Psoas muscle (tissue), 8 donors: ENCODE measurements around the gene EXD3. TPM values are rescaled to one million over a fixed set of nuclear protein-coding genes. Genes with fewer than 3 reads are reported as not detected.

Source experiments
- ATAC-seq, 4 donors: fragments of 200-7000 bp; cut with Tn5 transposase; one replicate each; pipeline ENCODE4 v1.9.1; 2020; ENCODE audit warnings: moderate library complexity in 3 of 4, mild to moderate bottlenecking in 2 of 4
- DNase-seq, 2 donors: peaks; one replicate each; pipeline ENCODE4 v3.0.0-alpha.2; 2020
- H3K27ac ChIP-seq: fragments of 200-600 bp; one replicate; pipeline ENCODE4 v1.8.0; 2022
- H3K27me3 ChIP-seq, 3 donors: fragments of 200-600 bp in 1 of 3; one replicate each; pipeline versions ENCODE4 v1.6.1 to v1.8.0; 2013 to 2022; ENCODE audit warnings: low read length in 2 of 3, mild to moderate bottlenecking in 2 of 3, moderate library complexity in 1 of 3; ENCODE audit not compliant: insufficient read depth in 3 of 3
- H3K36me3 ChIP-seq, 2 donors: fragments of 200-600 bp in 1 of 2; one replicate each; pipeline versions ENCODE4 v1.6.1 to v1.8.0; 2013 to 2022; ENCODE audit warnings: low read depth in 1 of 2, mild to moderate bottlenecking in 1 of 2, moderate library complexity in 1 of 2; ENCODE audit not compliant: insufficient read depth in 1 of 2
- H3K4me1 ChIP-seq: fragments of 200-600 bp; one replicate; pipeline ENCODE4 v1.8.0; 2022
- H3K4me3 ChIP-seq: fragments of 200-600 bp; one replicate; pipeline ENCODE4 v1.8.0; 2022; ENCODE audit warnings: mild to moderate bottlenecking
- H3K9me3 ChIP-seq: fragments of 200-600 bp; one replicate; pipeline ENCODE4 v1.8.0; 2022
- CTCF ChIP-seq: fragments of 200-600 bp; IDR thresholded peaks from one replicate; pipeline ENCODE4 v1.8.0; 2022; ENCODE audit warnings: antibody characterized with exemption
- WGBS, 3 donors: extraction: QIAGEN DNeasy Blood & Tissue Kit; methylation state at CpG; one replicate each; pipeline versions ENCODE4 v1.1.6 to v1.1.7; 2013; 5-methylcytosine and 5-hydroxymethylcytosine counted together
- intact Hi-C, 2 donors: fragments of 100-400 bp; cut with DNase I; formaldehyde crosslinking; loops; one replicate each; pipeline versions ENCODE4 v1.11.0 to v1.14.2; 2022
- polyA plus RNA-seq, 3 donors: library from polyadenylated mRNA; stranded (reverse); fragments of 200-250 nt; gene quantifications; one replicate each; pipeline ENCODE4 v1.2.3, GENCODE V29; 2013
- total RNA-seq, 4 donors: library from RNA; stranded (reverse); fragmentation: NEBNext Ultra II Directional in 2 of 4; extraction: Animal tissue kit (Norgen Biotek cat#: 25700) in 2 of 4; gene quantifications; one replicate each; pipeline versions ENCODE4 v1.2.1 to v1.2.4, GENCODE V29; 2021 to 2023
- donor health status: healthy with polysubstance abuse.
- donor health status: DM: no; HTN: no; CAD: no; lungs with moderate emphysema.
- donor health status: Bipolar disorder and iron deficiency.
- donor health status: healthy.
- donor health status: DM: yes; HTN: yes; CAD: no.
- donor health status: DM: no; HTN: no; CAD: no.
- donor health status: DM: no; HTN: no; CAD: no.
- donor health status: DM: yes; HTN: yes; CAD: no.

The EXD3 gene
- total and polyA plus RNA-seq, 7 donors, result 5.7 to 11.2 (median 9.4) TPM

- H3K36me3 ChIP-seq, result peaks cover 0 to 46% of the 10 kb centered on the region in 2 donors
- WGBS, 3 donors, result 92 to 94% (median 94%) methylated on average over 27 to 31 of the region's 31 CpGs
- H3K27me3 ChIP-seq, result no peaks in the 10 kb centered on the region
- TF ChIP-seq CTCF, result no peak
- ATAC-seq (no peak), DNase-seq (peak; percentile 17 to 50)
- intact Hi-C loops, result no loop called here
- no peaks in the 10 kb centered on the region for H3K9me3 ChIP-seq
- H3K27ac ChIP-seq, result no peak overlapping the region
- H3K4me1 ChIP-seq, result peaks cover 8% of the 10 kb centered on the region
- no peak overlapping the region for H3K4me3 ChIP-seq
Observed at GRCh38 chr9:137460363-137461315, 37.7 kb upstream of the EXD3 start.

DNA sequence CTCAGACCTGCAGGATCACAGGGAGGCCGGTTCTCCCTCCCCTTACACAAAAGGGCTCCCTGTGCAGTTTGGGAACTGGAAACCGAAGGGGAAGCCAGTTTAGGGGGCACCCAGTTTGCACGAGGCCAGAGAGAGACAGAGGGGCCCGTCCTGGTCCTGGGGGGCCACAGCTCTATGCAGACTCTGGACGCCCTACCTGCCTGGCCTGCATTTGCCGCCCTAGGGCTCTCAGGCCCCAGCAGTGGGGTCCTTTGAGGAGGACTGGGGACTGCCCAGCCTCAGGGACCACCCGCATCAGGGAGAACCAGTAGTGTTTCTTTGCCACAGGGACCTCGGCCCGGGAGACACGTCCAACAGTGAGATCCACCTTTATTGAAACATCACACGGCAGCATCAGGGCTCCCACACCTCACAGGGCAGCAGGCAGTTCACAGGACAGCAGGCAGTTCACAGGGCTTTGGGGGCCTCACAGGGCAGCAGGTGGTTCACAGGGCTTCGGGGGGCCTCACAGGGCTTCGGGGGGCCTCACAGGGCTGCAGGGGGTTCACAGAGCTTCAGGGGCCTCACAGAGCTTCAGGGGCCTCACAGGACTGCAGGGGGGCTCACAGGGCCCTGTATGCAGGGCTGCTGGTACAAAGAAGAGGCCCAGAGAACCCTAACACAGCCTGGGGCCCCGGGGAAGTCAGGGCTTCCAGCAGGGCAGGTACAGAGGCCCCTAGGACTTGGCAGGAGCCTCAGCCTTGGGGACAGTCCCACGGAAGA, 36.8 kb upstream of the EXD3 start:
- Histone ChIP-seq H3K27ac (peak overlapping the region; percentile 13), H3K36me3 (peaks cover 0 to 51% of the 10 kb centered on the region in 2 donors), H3K4me1 (peaks cover 8% of the 10 kb centered on the region), H3K9me3 (no peaks in the 10 kb centered on the region), H3K4me3 (peak overlapping the region; percentile 72), H3K27me3 (no peaks in the 10 kb centered on the region)
- TF ChIP-seq CTCF, result no peak
- intact Hi-C loops, result no loop called here
- 46 to 58% (median 48%) methylated on average over 15 of the region's 15 CpGs for WGBS, 3 donors
- ATAC-seq (peak in 3 of 4 donors; percentile 3 to 28 (median 13)), DNase-seq (peak in 1 of 2 donors; percentile 64)

DNA sequence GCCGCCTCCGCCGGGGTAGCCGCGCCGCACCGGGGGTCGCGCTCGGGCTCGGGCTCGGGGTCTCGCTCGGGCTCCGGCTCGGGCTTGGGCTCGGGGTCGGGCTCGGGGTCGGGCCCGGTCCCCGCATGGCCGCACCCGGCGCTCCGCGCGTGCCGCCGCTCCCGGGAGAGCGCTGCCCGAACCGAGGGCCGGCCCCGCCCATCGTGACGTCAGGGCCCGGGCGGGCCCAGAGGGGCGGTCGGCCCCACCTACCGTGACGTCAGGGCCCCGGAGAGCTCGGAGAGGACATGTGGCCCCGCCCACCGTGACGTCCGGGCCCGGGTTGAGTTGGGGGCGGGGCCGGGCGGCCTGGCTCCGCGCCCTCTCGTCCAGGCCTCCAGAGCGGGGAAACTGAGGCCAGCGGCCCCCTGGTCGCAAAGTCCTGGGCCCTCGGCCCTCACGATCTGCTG, 36.2 kb upstream of the EXD3 start, which contains the start of gene NSMF:
Gene NSMF, minus strand, starts transcription at position 183 of the 449 bp plus-strand sequence. CDS start 232 bp downstream, outside the sequence.
- 0 to 1% (median 1%) methylated on average over 24 to 62 of the region's 62 CpGs for WGBS, 3 donors
- H3K4me3 ChIP-seq, result peak within 1 kb of the TSS; percentile 72
- peaks cover 0 to 51% of the 10 kb centered on the region in 2 donors for H3K36me3 ChIP-seq
- H3K27me3 ChIP-seq, result no peaks in the 10 kb centered on the region
- H3K4me1 ChIP-seq, result peaks cover 8% of the 10 kb centered on the region
- no peaks in the 10 kb centered on the region for H3K9me3 ChIP-seq
- TF ChIP-seq CTCF, result no peak
- DNase-seq (peak; percentile 94 to 97), ATAC-seq (peak; percentile 93 to 96 (median 94))
- H3K27ac ChIP-seq, result peak within 1 kb of the TSS; percentile 13
- intact Hi-C loops, result no loop called here

DNA sequence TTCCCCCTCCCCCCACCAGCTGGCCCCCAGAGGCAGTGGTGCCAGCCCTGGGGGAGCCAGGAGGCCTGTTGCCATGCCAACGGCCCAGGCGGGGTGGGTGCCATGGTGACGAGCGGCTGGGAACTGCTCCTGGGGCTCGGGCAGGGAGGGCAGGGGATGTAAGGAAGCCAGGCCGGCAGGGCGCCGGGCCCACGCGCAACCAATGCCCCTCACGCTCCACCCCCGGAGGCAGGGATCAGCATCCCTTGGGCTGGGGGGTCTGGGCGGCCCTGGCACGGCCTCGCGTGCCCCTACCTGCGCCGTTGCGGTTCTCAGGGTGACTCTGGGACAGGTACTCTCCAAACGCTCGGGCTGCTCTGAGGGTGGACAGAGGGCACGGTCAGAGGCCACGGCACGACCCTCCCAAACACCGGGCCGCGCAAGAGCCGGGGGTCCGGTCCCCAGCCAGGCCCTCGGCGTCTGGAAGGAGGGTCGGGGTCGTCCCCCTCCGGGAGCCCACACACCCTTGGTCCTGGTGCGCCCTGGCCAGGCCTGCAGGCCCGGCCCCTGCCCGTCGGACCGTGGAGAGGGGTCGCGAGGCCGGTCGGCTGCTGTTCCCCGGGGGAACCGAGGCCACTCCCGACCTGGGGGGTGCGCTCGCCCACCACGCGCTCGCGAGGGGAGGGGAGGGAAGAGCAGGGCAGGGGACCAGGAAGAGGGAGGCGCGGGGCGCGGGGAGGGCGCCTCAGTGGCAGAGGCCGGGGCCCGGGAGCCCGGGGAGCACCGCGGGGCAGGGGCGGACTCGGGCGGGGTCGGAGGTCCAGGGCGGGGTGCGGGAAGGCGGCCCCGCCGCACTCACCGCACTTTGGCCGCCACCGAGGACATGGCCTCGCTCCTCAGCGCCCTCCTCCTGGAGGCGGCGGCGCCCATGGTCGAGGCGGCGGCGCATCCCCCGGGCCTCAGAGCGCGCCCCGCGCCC, 35.5 kb upstream of the EXD3 start:
- intact Hi-C loops, result no loop called here
- Histone ChIP-seq H3K36me3 (peaks cover 0 to 46% of the 10 kb centered on the region in 2 donors), H3K4me1 (peaks cover 8% of the 10 kb centered on the region), H3K9me3 (no peaks in the 10 kb centered on the region), H3K4me3 (peak overlapping the region; percentile 72), H3K27me3 (no peaks in the 10 kb centered on the region), H3K27ac (peak overlapping the region; percentile 9)
- ATAC-seq (no peak), DNase-seq (peak; percentile 34 to 63)
- 14 to 29% (median 17%) methylated on average over 60 to 88 of the region's 88 CpGs for WGBS, 3 donors
- no peak for TF ChIP-seq CTCF
